Activated CD4-positive, alpha-beta T cell treated with anti-CD3 and anti-CD28 coated beads for 1 hour (primary cell): ENCODE data around the gene BPGM.
"Not testable (repeated sequence)": the region's sequence is repeated elsewhere in the genome, so short reads cannot be mapped to it uniquely, and the experiment has no call there.

ENCODE experiments used
- DNase-seq: peaks from one replicate; pipeline ENCODE4 v3.0.0-alpha.2; 2020

Gene BPGM

DNA sequence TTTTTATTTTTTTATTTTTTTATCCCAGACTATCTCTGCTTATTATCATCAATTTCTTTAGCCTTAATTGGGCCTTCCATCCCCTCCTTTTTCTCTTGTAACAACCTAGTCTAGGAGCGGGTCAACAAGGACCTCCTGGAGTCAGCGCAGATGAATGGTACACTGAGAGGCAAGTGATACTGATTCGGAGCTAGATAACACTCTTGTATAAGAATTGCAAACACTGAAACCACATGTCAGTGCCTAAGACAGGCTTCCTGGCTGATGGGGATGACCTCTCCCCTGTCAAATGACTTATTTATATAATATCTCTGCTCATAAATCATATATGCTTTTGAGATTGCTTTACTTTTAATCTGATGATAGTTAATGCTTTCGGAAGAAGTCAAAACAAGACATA, 22.7 kb downstream of the BPGM start:
- DNase-seq: no peak

- peak; percentile 68 for DNase-seq
Observed at GRCh38 chr7:134669845-134670373, 23.3 kb downstream of the BPGM start.

- no peak for DNase-seq
Observed at GRCh38 chr7:134671609-134672008, 25.0 kb downstream of the BPGM start.

- no peak for DNase-seq
Observed at GRCh38 chr7:134674424-134674823, 27.8 kb downstream of the BPGM start.

GRCh38 chr7:134676743-134677142, 30.1 kb downstream of the BPGM start:
- no peak for DNase-seq

- no peak for DNase-seq
Observed at GRCh38 chr7:134678115-134678514, 31.5 kb downstream of the BPGM start.

- no peak for DNase-seq
Observed at GRCh38 chr7:134679006-134679405, 32.4 kb downstream of the BPGM start.

- no peak for DNase-seq
Observed at GRCh38 chr7:134684165-134684564, 37.5 kb downstream of the BPGM start.

GRCh38 chr7:134685250-134685649, 38.6 kb downstream of the BPGM start:
- DNase-seq: no peak

DNA sequence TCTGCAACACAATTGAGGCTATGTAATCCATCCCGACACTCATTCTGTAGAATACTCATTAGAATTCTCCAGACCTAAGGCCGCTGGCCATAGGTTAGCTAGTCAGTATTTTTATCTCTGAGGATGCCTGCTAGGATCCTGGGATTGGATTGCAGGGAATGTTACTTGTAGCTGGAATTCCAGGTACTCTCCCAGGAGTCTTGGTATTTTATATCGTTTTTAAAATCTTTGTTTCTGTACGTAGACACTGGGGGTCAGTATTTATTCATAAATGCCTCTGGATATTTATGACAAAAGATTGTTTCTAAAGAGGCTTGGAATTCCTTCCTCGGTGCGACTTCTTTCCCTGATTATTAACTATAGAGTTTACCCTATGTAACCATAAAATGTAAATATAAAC, 40.1 kb downstream of the BPGM start:
- DNase-seq: no peak

DNA sequence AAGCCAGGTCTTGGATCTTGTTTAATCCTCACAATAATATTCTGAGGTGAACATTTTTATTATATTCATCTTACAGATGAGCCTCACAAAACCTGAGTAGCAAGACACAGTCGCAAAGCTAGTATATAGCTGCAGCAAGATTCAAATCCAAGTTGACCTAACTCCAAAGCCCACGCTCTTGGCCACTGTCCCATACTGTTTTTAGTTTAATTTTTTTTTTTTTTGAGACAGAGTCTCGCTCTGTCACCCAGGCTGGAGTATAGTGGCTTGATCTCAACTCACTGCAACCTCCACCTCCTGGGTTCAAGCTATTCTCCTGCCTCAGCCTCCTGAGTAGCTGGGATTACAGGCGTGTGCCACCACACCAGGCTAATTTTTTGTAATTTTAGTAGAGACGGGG, 42.9 kb downstream of the BPGM start:
- not testable (repeated sequence) for DNase-seq

- DNase-seq: no peak
Observed at GRCh38 chr7:134690016-134690415, 43.4 kb downstream of the BPGM start.

GRCh38 chr7:134690614-134691504, 44.2 kb downstream of the BPGM start:
- no peak for DNase-seq

GRCh38 chr7:134691546-134692343, 45.1 kb downstream of the BPGM start:
- no peak for DNase-seq

DNA sequence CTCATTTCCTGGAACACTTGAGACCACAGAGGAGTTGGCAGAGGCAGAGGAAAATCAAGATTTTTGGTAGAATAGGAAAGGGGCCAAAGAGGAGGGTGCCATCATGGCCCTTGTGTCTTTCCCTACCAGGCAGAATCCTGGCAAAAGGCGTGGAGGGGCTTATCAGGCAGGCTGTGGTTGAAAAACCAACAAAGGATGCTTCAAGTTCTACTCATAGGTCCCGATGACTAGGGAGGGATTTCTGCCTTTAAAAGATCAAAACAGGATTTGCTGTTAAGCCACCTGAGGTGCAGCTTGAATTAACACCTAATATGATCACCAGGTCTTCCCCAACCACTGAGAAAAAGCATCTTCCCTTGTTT, 45.7 kb downstream of the BPGM start:
- DNase-seq: no peak

GRCh38 chr7:134693256-134693655, 46.6 kb downstream of the BPGM start:
- no peak for DNase-seq

GRCh38 chr7:134694299-134694698, 47.6 kb downstream of the BPGM start:
- no peak for DNase-seq

- no peak for DNase-seq
Observed at GRCh38 chr7:134694767-134695166, 48.1 kb downstream of the BPGM start.

GRCh38 chr7:134695321-134695860, 48.7 kb downstream of the BPGM start:
- DNase-seq: no peak

- DNase-seq: no peak
Observed at GRCh38 chr7:134696261-134696660, 49.6 kb downstream of the BPGM start.

- no peak for DNase-seq
Observed at GRCh38 chr7:134697205-134697886, 50.7 kb downstream of the BPGM start.

GRCh38 chr7:134698481-134698880, 51.8 kb downstream of the BPGM start:
- no peak for DNase-seq
